Mesendoderm (in vitro differentiated cells): ENCODE data around the gene ARFGAP1.

ENCODE experiments used
- DNase-seq: peaks from one replicate; pipeline ENCODE4 v3.0.0; 2013
- H2AK5ac ChIP-seq: 2 replicates; pipeline ENCODE4 v1.6.1; 2013; ENCODE audit warnings: low read length, inconsistent platforms
- H2BK120ac ChIP-seq: 2 replicates; pipeline ENCODE4 v1.6.1; 2013; ENCODE audit warnings: low read depth, mild to moderate bottlenecking, low read length, moderate library complexity, mixed read lengths
- H2BK15ac ChIP-seq: replicated peaks from 2 replicates; pipeline ENCODE4 v1.6.1; 2013; ENCODE audit warnings: low read depth, mild to moderate bottlenecking, moderate library complexity
- H2BK5ac ChIP-seq: 2 replicates; pipeline ENCODE4 v1.6.1; 2013; ENCODE audit warnings: low read length, inconsistent platforms
- H3K18ac ChIP-seq: 2 replicates; pipeline ENCODE4 v1.6.1; 2013; ENCODE audit warnings: mild to moderate bottlenecking, low read length, mixed read lengths
- H3K23ac ChIP-seq: one replicate; pipeline ENCODE4 v1.6.1; 2013; ENCODE audit warnings: low read length
- H3K27ac ChIP-seq: 2 replicates; pipeline ENCODE4 v1.5.1; 2013; ENCODE audit warnings: low read depth, mild to moderate bottlenecking, inconsistent platforms, low read length, moderate library complexity
- H3K27me3 ChIP-seq: 2 replicates; pipeline ENCODE4 v1.6.1; 2013; ENCODE audit warnings: low read length, control low read depth, mild to moderate bottlenecking, inconsistent platforms; ENCODE audit not compliant: insufficient read depth, poor library complexity
- H3K36me3 ChIP-seq: 2 replicates; pipeline ENCODE4 v1.6.1; 2013; ENCODE audit warnings: low read length, inconsistent platforms; ENCODE audit not compliant: control insufficient read depth, insufficient read depth
- H3K4ac ChIP-seq: one replicate; pipeline ENCODE4 v1.6.1; 2013; ENCODE audit warnings: low read depth, mild to moderate bottlenecking, low read length, moderate library complexity
- H3K4me1 ChIP-seq: 2 replicates; pipeline ENCODE4 v1.6.1; 2013; ENCODE audit warnings: low read depth, low read length, inconsistent platforms; ENCODE audit not compliant: control insufficient read depth
- H3K4me2 ChIP-seq: 2 replicates; pipeline ENCODE4 v1.6.1; 2013; ENCODE audit warnings: low read length
- H3K4me3 ChIP-seq: 2 replicates; pipeline ENCODE4 v1.5.1; 2013; ENCODE audit warnings: mild to moderate bottlenecking, low read length
- H3K56ac ChIP-seq: one replicate; pipeline ENCODE4 v1.6.1; 2013; ENCODE audit warnings: low read length
- H3K79me1 ChIP-seq: 2 replicates; pipeline ENCODE4 v1.6.1; 2013; ENCODE audit warnings: low read length, inconsistent platforms
- H3K79me2 ChIP-seq: 2 replicates; pipeline ENCODE4 v1.6.1; 2013; ENCODE audit warnings: mild to moderate bottlenecking, low read length; ENCODE audit not compliant: control insufficient read depth, insufficient read depth
- H3K9ac ChIP-seq: 2 replicates; pipeline ENCODE4 v1.6.1; 2013; ENCODE audit warnings: low read length, inconsistent platforms
- H4K5ac ChIP-seq: one replicate; pipeline ENCODE4 v1.6.1; 2013; ENCODE audit warnings: low read length
- H4K8ac ChIP-seq: one replicate; pipeline ENCODE4 v1.6.1; 2013; ENCODE audit warnings: low read depth, mild to moderate bottlenecking, control low read depth, low read length, moderate library complexity
- WGBS: extraction: QIAGEN DNeasy Blood & Tissue Kit; methylation state at CpG from one replicate; pipeline ENCODE4 v1.1.7; 2013; ENCODE audit warnings: low lambda C conversion rate, missing lambda C conversion rate; ENCODE audit not compliant: insufficient coverage; ENCODE audit errors: extremely low coverage; 5-methylcytosine and 5-hydroxymethylcytosine counted together

The ARFGAP1 gene

DNA sequence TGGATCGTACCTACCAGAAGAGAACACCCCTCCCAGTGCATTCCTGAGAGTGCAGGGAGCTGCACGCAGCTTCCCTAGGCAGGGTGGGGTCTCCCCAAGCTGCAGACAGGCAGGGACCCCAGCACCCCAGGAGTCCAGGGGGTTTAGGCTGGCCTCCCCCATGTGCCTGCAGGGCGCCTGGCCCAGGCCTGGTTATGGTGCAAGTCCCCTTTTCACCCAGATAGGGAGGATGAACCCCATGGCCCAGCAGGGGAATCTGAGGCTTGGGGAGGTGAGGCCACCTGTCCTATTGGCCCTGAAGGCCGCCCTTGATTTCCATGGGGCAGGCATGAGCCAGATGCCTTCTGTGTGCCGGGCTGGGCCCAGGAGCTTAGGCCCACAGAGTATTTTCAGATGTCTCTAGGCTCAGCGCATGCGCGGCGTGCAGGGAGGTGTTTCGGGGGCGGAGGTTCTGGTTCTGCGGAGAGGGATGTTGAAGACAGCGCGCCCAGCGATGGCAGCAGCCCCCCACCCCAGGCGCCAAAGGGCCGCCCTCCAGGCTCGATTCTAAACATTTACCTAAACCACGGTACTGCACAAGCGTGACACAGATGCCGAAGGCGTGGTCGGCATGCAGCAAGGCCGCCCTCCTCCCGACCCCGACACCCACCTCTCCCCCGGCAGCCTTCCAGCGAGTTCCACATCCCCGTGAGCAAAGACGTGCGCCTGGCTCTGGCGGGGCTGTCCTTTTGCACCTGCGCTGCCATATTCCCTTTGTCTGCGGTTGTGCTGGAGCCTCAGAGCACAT is 49.7 kb downstream of the ARFGAP1 start:
- Histone ChIP-seq H2BK5ac (no peak overlapping the region), H3K4me3 (no peak overlapping the region), H3K36me3 (no peaks in the 10 kb centered on the region), H3K9ac (no peak overlapping the region), H3K23ac (no peak overlapping the region), H3K27me3 (no peaks in the 10 kb centered on the region), H3K27ac (no peak overlapping the region), H2AK5ac (no peak overlapping the region), H4K8ac (no peak overlapping the region), H3K4me2 (no peak overlapping the region), H3K4me1 (no peaks in the 10 kb centered on the region), H3K79me2 (no peaks in the 10 kb centered on the region), H3K18ac (no peak overlapping the region), H2BK120ac (no peak overlapping the region), H3K56ac (no peak overlapping the region), H3K4ac (no peak overlapping the region), H3K79me1 (no peaks in the 10 kb centered on the region), H2BK15ac (no peak overlapping the region), H4K5ac (no peak overlapping the region)
- no peak for DNase-seq
- no CpG with 5 or more reads among the region's 34 CpGs for WGBS

DNA sequence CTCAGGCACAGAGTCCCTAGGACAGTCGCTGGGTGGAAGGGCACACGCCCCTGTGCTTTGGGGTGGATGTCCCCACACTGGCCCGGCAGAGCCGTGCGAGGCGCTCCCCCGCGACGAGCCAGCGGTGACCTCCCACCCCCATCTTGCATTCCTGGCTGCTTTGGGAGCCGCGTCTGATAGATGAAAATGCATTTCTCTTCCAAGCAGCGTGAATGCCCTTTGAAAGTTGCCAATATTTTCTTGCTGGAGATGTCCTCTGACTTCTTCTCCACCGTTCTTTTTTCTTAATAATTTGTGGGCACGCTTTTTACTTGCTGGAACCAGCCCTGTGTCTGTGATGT is 50.3 kb downstream of the ARFGAP1 start:
- H2AK5ac ChIP-seq = no peak overlapping the region
- no peak overlapping the region for H2BK15ac ChIP-seq
- H3K4me2 ChIP-seq = no peak overlapping the region
- H3K56ac ChIP-seq = no peak overlapping the region
- H3K27me3 ChIP-seq = no peaks in the 10 kb centered on the region
- H3K36me3 ChIP-seq = no peaks in the 10 kb centered on the region
- H3K9ac ChIP-seq = no peak overlapping the region
- no peaks in the 10 kb centered on the region for H3K4me1 ChIP-seq
- no peaks in the 10 kb centered on the region for H3K79me1 ChIP-seq
- H4K8ac ChIP-seq = no peak overlapping the region
- DNase-seq = no peak
- H3K79me2 ChIP-seq = no peaks in the 10 kb centered on the region
- H3K27ac ChIP-seq = no peak overlapping the region
- H3K23ac ChIP-seq = no peak overlapping the region
- no peak overlapping the region for H3K18ac ChIP-seq
- H2BK120ac ChIP-seq = no peak overlapping the region
- no peak overlapping the region for H3K4ac ChIP-seq
- no peak overlapping the region for H3K4me3 ChIP-seq
- WGBS = no CpG with 5 or more reads among the region's 15 CpGs
- H4K5ac ChIP-seq = no peak overlapping the region
- no peak overlapping the region for H2BK5ac ChIP-seq

DNA sequence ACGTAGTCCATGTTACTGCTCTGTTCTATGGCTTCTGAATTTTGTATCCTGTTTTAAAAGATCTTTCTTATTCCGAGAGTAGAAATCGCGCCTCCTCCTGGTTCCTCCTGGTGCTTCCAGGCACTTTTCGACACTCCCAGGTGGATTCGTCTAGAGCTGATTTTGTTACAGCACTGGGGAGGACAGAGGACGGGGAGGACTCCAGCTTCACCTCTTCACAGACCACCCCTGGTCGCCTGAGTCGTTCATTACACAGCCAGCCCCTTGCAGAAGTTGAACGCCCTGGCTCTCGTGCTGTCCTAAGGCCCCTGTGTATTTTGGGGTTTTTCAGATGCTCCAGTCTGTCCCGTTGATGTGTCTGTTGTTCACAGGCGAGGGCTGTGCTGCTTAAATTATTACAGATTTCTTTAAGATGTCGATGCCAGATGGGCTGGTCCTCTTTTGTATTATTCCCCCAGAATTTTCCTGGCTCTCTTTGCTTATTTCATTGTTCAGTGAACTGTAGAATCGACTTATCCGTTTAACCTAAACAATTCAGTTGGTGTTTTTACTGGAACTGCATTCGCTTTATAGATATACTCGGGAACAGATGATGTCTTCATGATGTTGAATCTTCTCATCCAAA is 50.9 kb downstream of the ARFGAP1 start:
- Histone ChIP-seq H4K8ac (no peak overlapping the region), H3K79me1 (no peaks in the 10 kb centered on the region)

DNA sequence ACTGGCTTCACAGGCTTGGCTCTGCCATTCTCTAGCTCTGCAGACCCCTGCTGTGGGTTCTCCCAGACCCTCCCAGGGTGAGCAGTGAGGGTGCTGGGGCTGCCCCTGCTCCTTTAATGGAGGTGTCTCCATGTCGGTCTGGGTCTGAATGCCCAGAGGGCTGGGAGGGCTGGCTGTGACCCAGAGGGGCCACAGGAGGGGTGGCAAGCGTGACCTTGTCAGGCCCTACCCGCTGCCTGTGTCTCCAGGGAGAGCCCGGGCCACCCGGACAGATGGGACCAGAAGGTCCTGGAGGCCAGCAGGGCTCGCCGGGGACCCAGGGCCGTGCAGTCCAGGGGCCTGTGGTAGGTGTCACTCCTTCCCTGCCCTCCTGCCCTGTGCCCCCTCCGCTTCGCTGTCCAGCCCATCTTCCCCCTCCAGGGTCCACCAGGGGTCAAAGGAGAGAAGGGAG is 52.4 kb downstream of the ARFGAP1 start:
- Histone ChIP-seq H3K79me2 (no peaks in the 10 kb centered on the region), H3K4ac (no peak overlapping the region), H4K5ac (no peak overlapping the region), H3K56ac (no peak overlapping the region), H4K8ac (no peak overlapping the region), H2BK15ac (no peak overlapping the region), H3K4me1 (no peaks in the 10 kb centered on the region), H3K4me3 (no peak overlapping the region), H3K4me2 (no peak overlapping the region), H3K27ac (no peak overlapping the region), H3K18ac (no peak overlapping the region), H3K9ac (no peak overlapping the region), H2AK5ac (no peak overlapping the region), H3K79me1 (no peaks in the 10 kb centered on the region), H2BK120ac (no peak overlapping the region), H2BK5ac (no peak overlapping the region), H3K23ac (no peak overlapping the region), H3K36me3 (no peaks in the 10 kb centered on the region), H3K27me3 (no peaks in the 10 kb centered on the region)
- no CpG with 5 or more reads among the region's 10 CpGs for WGBS
- no peak for DNase-seq

More for the DNA sequence above, 50.9 kb downstream of the ARFGAP1 start:
- Histone ChIP-seq H2BK15ac (no peak overlapping the region), H3K18ac (no peak overlapping the region), H3K56ac (no peak overlapping the region), H4K5ac (no peak overlapping the region), H3K9ac (no peak overlapping the region), H3K27ac (no peak overlapping the region), H2BK120ac (no peak overlapping the region), H2AK5ac (no peak overlapping the region), H3K4me1 (no peaks in the 10 kb centered on the region), H3K36me3 (no peaks in the 10 kb centered on the region), H2BK5ac (no peak overlapping the region), H3K79me2 (no peaks in the 10 kb centered on the region), H3K23ac (no peak overlapping the region), H3K4ac (no peak overlapping the region), H3K4me2 (no peak overlapping the region), H3K4me3 (no peak overlapping the region), H3K27me3 (no peaks in the 10 kb centered on the region)
- WGBS = no CpG with 5 or more reads among the region's 18 CpGs
- no peak for DNase-seq

DNA sequence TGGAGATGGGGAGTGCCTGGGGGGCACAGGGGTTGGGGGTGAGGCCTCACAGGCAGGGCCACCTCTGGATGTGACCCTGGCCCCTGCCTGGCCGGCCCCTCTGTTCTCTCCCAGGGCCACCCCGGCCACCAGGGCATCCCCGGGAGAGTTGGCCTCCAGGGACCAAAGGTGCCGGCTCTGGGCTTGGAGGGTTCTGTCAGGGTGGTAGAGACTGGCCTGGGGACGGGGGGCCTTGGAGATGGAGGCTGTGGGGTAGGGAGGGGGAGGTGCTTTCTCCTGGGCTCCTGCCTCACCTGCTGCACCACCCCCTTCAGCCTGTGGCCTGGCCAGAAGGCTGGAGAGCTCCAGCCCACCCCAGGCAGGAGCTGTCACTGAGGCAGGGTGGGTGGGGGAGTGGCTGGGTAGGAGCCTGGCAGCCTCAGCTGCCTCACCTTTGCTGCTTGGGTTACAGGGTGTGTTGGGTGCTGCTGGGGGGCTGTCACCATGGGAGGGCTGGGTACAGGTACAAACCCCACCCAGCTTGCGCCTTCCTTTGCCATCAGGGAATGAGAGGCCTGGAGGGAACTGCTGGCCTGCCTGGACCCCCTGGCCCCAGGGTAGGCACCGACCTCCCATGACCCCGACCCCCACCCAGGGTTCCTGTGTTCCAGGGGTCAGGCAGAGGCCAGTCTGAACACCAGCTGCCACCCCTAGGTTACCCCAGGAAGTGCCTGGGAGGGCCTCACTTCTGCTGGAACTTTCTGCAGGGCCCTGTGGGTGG is 53.1 kb downstream of the ARFGAP1 start:
- Histone ChIP-seq H3K4me3 (no peak overlapping the region), H3K27me3 (no peaks in the 10 kb centered on the region), H3K27ac (no peak overlapping the region), H2BK120ac (no peak overlapping the region), H3K9ac (no peak overlapping the region), H3K23ac (no peak overlapping the region), H3K36me3 (no peaks in the 10 kb centered on the region), H3K4ac (no peak overlapping the region), H2AK5ac (no peak overlapping the region), H3K18ac (no peak overlapping the region), H3K56ac (no peak overlapping the region), H2BK15ac (no peak overlapping the region), H4K5ac (no peak overlapping the region), H3K79me1 (no peaks in the 10 kb centered on the region), H3K4me1 (no peaks in the 10 kb centered on the region), H2BK5ac (no peak overlapping the region), H3K4me2 (no peak overlapping the region), H3K79me2 (no peaks in the 10 kb centered on the region), H4K8ac (no peak overlapping the region)
- no peak for DNase-seq
- no CpG with 5 or more reads among the region's 8 CpGs for WGBS
